ENCODE results near the gene B3GAT1.

GRCh38 chr11:134376150-134376921, 35.7 kb downstream of the B3GAT1 start:
- TF ChIP-seq RAD21 (IDR thresholded peaks at IDR 0.05; ENCODE audit: low read depth) (no peak), YY1 (IDR thresholded peaks at IDR 0.05; ENCODE audit: extremely low read depth, insufficient replicate concordance, low read depth, low read length) (no peak), SP1 (IDR thresholded peaks at IDR 0.05; ENCODE audit: low read depth) (no peak), EZH2 (IDR thresholded peaks at IDR 0.05) (no peak), FOSL1 (IDR thresholded peaks at IDR 0.05; ENCODE audit: low read depth) (no peak), JUND (IDR thresholded peaks at IDR 0.05) (no peak), MAX (IDR thresholded peaks at IDR 0.05) (no peak), POLR2A (IDR thresholded peaks at IDR 0.05; ENCODE audit: borderline replicate concordance, extremely low read depth, insufficient read depth, insufficient read length) (no peak), POLR2AphosphoS5 (IDR thresholded peaks at IDR 0.05; ENCODE audit: low read depth, low read length) (no peak), SRF (IDR thresholded peaks at IDR 0.05; ENCODE audit: low read depth) (no peak), EZH2phosphoT487 (IDR thresholded peaks at IDR 0.05; ENCODE audit: borderline replicate concordance) (no peak)
- TF ChIP-seq, protein P1, sequence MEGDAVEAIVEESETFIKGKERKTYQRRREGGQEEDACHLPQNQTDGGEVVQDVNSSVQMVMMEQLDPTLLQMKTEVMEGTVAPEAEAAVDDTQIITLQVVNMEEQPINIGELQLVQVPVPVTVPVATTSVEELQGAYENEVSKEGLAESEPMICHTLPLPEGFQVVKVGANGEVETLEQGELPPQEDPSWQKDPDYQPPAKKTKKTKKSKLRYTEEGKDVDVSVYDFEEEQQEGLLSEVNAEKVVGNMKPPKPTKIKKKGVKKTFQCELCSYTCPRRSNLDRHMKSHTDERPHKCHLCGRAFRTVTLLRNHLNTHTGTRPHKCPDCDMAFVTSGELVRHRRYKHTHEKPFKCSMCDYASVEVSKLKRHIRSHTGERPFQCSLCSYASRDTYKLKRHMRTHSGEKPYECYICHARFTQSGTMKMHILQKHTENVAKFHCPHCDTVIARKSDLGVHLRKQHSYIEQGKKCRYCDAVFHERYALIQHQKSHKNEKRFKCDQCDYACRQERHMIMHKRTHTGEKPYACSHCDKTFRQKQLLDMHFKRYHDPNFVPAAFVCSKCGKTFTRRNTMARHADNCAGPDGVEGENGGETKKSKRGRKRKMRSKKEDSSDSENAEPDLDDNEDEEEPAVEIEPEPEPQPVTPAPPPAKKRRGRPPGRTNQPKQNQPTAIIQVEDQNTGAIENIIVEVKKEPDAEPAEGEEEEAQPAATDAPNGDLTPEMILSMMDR (IDR thresholded peaks at IDR 0.05 in 2 of 3, conservative IDR thresholded peaks at IDR 0.05 in 1 of 3; ENCODE audit: borderline replicate concordance in 1 of 3, insufficient read depth in 1 of 3, low read depth in 2 of 3, low read length in 2 of 3), result no peak
- TF ChIP-seq, protein P2, sequence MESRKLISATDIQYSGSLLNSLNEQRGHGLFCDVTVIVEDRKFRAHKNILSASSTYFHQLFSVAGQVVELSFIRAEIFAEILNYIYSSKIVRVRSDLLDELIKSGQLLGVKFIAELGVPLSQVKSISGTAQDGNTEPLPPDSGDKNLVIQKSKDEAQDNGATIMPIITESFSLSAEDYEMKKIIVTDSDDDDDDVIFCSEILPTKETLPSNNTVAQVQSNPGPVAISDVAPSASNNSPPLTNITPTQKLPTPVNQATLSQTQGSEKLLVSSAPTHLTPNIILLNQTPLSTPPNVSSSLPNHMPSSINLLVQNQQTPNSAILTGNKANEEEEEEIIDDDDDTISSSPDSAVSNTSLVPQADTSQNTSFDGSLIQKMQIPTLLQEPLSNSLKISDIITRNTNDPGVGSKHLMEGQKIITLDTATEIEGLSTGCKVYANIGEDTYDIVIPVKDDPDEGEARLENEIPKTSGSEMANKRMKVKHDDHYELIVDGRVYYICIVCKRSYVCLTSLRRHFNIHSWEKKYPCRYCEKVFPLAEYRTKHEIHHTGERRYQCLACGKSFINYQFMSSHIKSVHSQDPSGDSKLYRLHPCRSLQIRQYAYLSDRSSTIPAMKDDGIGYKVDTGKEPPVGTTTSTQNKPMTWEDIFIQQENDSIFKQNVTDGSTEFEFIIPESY (IDR thresholded peaks at IDR 0.05; ENCODE audit: extremely low read depth, insufficient replicate concordance, low read length), result no peak

All from HCT116 (cell line).